ENCODE results near the gene TP53I13.
A peak's percentile ranks its signal among the peaks of the same experiment; 100 is the strongest.

Gene TP53I13

GRCh38 chr17:29567304-29567553, 1.3 kb upstream of the TP53I13 start:
- DNase-seq (ENCODE audit: low read depth): no peak
- no peak for TF ChIP-seq CTCF (IDR thresholded peaks at IDR 0.05; ENCODE audit: insufficient read depth, low read depth, low read length, missing control alignments)
- H3K4me3 ChIP-seq (ENCODE audit: low read depth, low read length): peak overlapping the region; percentile 85

- peak overlapping the region; percentile 85 for H3K4me3 ChIP-seq (ENCODE audit: low read depth, low read length)
- TF ChIP-seq CTCF (IDR thresholded peaks at IDR 0.05; ENCODE audit: insufficient read depth, low read depth, low read length, missing control alignments): peak; percentile 59
- peak; percentile 89 for DNase-seq (ENCODE audit: low read depth)
These were observed 759 bp upstream of the TP53I13 start for GRCh38 chr17:29567554-29568330.

GRCh38 chr17:29569245-29569950, 897 bp downstream of the TP53I13 start:
- no peak for TF ChIP-seq CTCF (IDR thresholded peaks at IDR 0.05; ENCODE audit: insufficient read depth, low read depth, low read length, missing control alignments)
- no peak for DNase-seq (ENCODE audit: low read depth)

GRCh38 chr17:29570521-29570920, 2.0 kb downstream of the TP53I13 start:
- no peak overlapping the region for H3K4me3 ChIP-seq (ENCODE audit: low read depth, low read length)
- no peak for TF ChIP-seq CTCF (IDR thresholded peaks at IDR 0.05; ENCODE audit: insufficient read depth, low read depth, low read length, missing control alignments)
- no peak for DNase-seq (ENCODE audit: low read depth)

More at GRCh38 chr17:29569245-29569950, 897 bp downstream of the TP53I13 start:
- H3K4me3 ChIP-seq (ENCODE audit: low read depth, low read length): peak overlapping the region; percentile 61

- H3K4me3 ChIP-seq (ENCODE audit: low read depth, low read length): no peak overlapping the region
- no peak for TF ChIP-seq CTCF (IDR thresholded peaks at IDR 0.05; ENCODE audit: insufficient read depth, low read depth, low read length, missing control alignments)
- no peak for DNase-seq (ENCODE audit: low read depth)
These were observed 3.0 kb downstream of the TP53I13 start for GRCh38 chr17:29571486-29571882.

- no peak for DNase-seq (ENCODE audit: low read depth)
- TF ChIP-seq CTCF (IDR thresholded peaks at IDR 0.05; ENCODE audit: insufficient read depth, low read depth, low read length, missing control alignments): no peak
- no peak overlapping the region for H3K4me3 ChIP-seq (ENCODE audit: low read depth, low read length)
These were observed 3.6 kb downstream of the TP53I13 start for GRCh38 chr17:29571883-29572681.
